HT-29 (cell line): ENCODE measurements around the gene CYTH1. TPM values are rescaled to one million over a fixed set of nuclear protein-coding genes. Genes with fewer than 3 reads are reported as not detected.
A peak's percentile ranks its signal among the peaks of the same experiment; 100 is the strongest.

Experiments
- DNase-seq: peaks from one replicate; pipeline ENCODE4 v3.0.0-alpha.2; 2015; ENCODE audit warnings: low spot score
- total RNA-seq: library from RNA; depleted of rRNA; stranded (reverse); fragments of >200 nt; shearing (Covaris generic); gene quantifications from 2 replicates; pipeline ENCODE4 v1.2.3, GENCODE V29; 2014

CYTH1 gene
- total RNA-seq, 1 experiment from 2014 or later, result 14.1 TPM

GRCh38 chr17:78736526-78737079 lies 45.5 kb downstream of the CYTH1 start:
- peak; percentile 92 for DNase-seq

GRCh38 chr17:78735832-78736525 lies 46.1 kb downstream of the CYTH1 start:
- peak; percentile 73 for DNase-seq

GRCh38 chr17:78734793-78735641 lies 47.1 kb downstream of the CYTH1 start:
- no peak for DNase-seq

GRCh38 chr17:78732354-78732753 lies 49.7 kb downstream of the CYTH1 start:
- no peak for DNase-seq

- no peak for DNase-seq
Measured at GRCh38 chr17:78731904-78732303, 50.2 kb downstream of the CYTH1 start.

GRCh38 chr17:78729641-78730040 lies 52.4 kb downstream of the CYTH1 start:
- DNase-seq, result no peak

- no peak for DNase-seq
Measured at GRCh38 chr17:78728495-78728894, 53.6 kb downstream of the CYTH1 start.

- no peak for DNase-seq
Measured at GRCh38 chr17:78727476-78728229, 54.4 kb downstream of the CYTH1 start.

- no peak for DNase-seq
Measured at GRCh38 chr17:78727057-78727456, 55.0 kb downstream of the CYTH1 start.

GRCh38 chr17:78726513-78726912 lies 55.6 kb downstream of the CYTH1 start:
- no peak for DNase-seq

- DNase-seq, result no peak
Measured at GRCh38 chr17:78725448-78726021, 56.5 kb downstream of the CYTH1 start.

- no peak for DNase-seq
Measured at GRCh38 chr17:78724999-78725398, 57.1 kb downstream of the CYTH1 start.

GRCh38 chr17:78724544-78724943 lies 57.5 kb downstream of the CYTH1 start:
- no peak for DNase-seq

- no peak for DNase-seq
Measured at GRCh38 chr17:78723957-78724356, 58.1 kb downstream of the CYTH1 start.

GRCh38 chr17:78723001-78723796 lies 58.9 kb downstream of the CYTH1 start:
- no peak for DNase-seq

- DNase-seq, result no peak
Measured at GRCh38 chr17:78722246-78722761, 59.8 kb downstream of the CYTH1 start.

GRCh38 chr17:78719630-78720298 lies 62.3 kb downstream of the CYTH1 start:
- DNase-seq, result no peak

GRCh38 chr17:78718575-78719208 lies 63.4 kb downstream of the CYTH1 start:
- no peak for DNase-seq

- peak; percentile 57 for DNase-seq
Measured at GRCh38 chr17:78717431-78717980, 64.6 kb downstream of the CYTH1 start.
